ENCODE data around the gene CACNB4.

CACNB4 gene

GRCh38 chr2:151830961-151831360, 267.9 kb downstream of the CACNB4 start:
- H3K23ac ChIP-seq (ENCODE audit: low read length), result no peak overlapping the region
- no peak overlapping the region for H3K4me2 ChIP-seq (ENCODE audit: low read length)
- H3K79me2 ChIP-seq (ENCODE audit: control insufficient read depth, insufficient read depth, low read length, poor library complexity), result peaks cover 9% of the 10 kb centered on the region
- no peak overlapping the region for H2AK5ac ChIP-seq (ENCODE audit: low read length)
- H2BK12ac ChIP-seq (ENCODE audit: low read length), result no peak overlapping the region
- no peak overlapping the region for H3K4me3 ChIP-seq (ENCODE audit: low read depth, low read length)
- no CpG with 5 or more reads among the region's 2 CpGs for WGBS (ENCODE audit: extremely low coverage, insufficient coverage, insufficient read length)
- no peak overlapping the region for H4K12ac ChIP-seq (ENCODE audit: low read depth, low read length)
- no peak overlapping the region for H2BK5ac ChIP-seq (ENCODE audit: low read depth, low read length, poor library complexity)
- H3K9me3 ChIP-seq (ENCODE audit: insufficient read depth, low read depth, low read length), result peaks cover 2% of the 10 kb centered on the region
- H2AFZ ChIP-seq (ENCODE audit: insufficient read depth, low read length, poor library complexity), result no peak overlapping the region
- H4K8ac ChIP-seq (ENCODE audit: low read depth, low read length), result no peak overlapping the region
- H3K4ac ChIP-seq (ENCODE audit: low read depth, low read length), result no peak overlapping the region
- H3K9ac ChIP-seq (ENCODE audit: low read length), result no peak overlapping the region
- no peak for DNase-seq
- no peak overlapping the region for H2BK120ac ChIP-seq (ENCODE audit: insufficient read depth, low read length, poor library complexity)
- H3K27ac ChIP-seq (ENCODE audit: low read depth, low read length), result no peak overlapping the region
- no peak overlapping the region for H3K14ac ChIP-seq (ENCODE audit: low read length)
- peaks cover 12% of the 10 kb centered on the region for H3K79me1 ChIP-seq (ENCODE audit: low read length)
- H3K18ac ChIP-seq (ENCODE audit: low read length), result no peak overlapping the region
- H3K27me3 ChIP-seq (ENCODE audit: insufficient read depth, low read length), result no peaks in the 10 kb centered on the region
- peaks cover 3% of the 10 kb centered on the region in 2 experiments for H3K4me1 ChIP-seq (ENCODE audit: control insufficient read depth in 1 of 2, insufficient read depth in 2 of 2, low read length in 2 of 2)
- H3K36me3 ChIP-seq (ENCODE audit: control insufficient read depth in 1 of 2, insufficient read depth in 2 of 2, low read length in 2 of 2), result no peaks in the 10 kb centered on the region
- H4K91ac ChIP-seq (ENCODE audit: low read depth, low read length), result no peak overlapping the region

GRCh38 chr2:151828890-151829324, 269.9 kb downstream of the CACNB4 start:
- H3K36me3 ChIP-seq (ENCODE audit: control insufficient read depth in 1 of 2, insufficient read depth in 2 of 2, low read length in 2 of 2), result no peaks in the 10 kb centered on the region
- peak overlapping the region; percentile 38 for H3K9ac ChIP-seq (ENCODE audit: low read length)
- H3K4me1 ChIP-seq (ENCODE audit: control insufficient read depth in 1 of 2, insufficient read depth in 2 of 2, low read length in 2 of 2), result peaks cover 3 to 8% of the 10 kb centered on the region in 2 experiments
- peaks cover 12% of the 10 kb centered on the region for H3K79me1 ChIP-seq (ENCODE audit: low read length)
- H3K27me3 ChIP-seq (ENCODE audit: insufficient read depth, low read length), result no peaks in the 10 kb centered on the region
- no peak for DNase-seq
- H3K27ac ChIP-seq (ENCODE audit: low read depth, low read length), result no peak overlapping the region
- peak overlapping the region; percentile 45 for H3K14ac ChIP-seq (ENCODE audit: low read length)
- no peak overlapping the region for H3K18ac ChIP-seq (ENCODE audit: low read length)
- peak overlapping the region; percentile 20 for H4K91ac ChIP-seq (ENCODE audit: low read depth, low read length)
- peak overlapping the region; percentile 85 for H4K8ac ChIP-seq (ENCODE audit: low read depth, low read length)
- no peak overlapping the region for H2BK12ac ChIP-seq (ENCODE audit: low read length)
- H3K23ac ChIP-seq (ENCODE audit: low read length), result no peak overlapping the region
- H2AK5ac ChIP-seq (ENCODE audit: low read length), result no peak overlapping the region
- peak overlapping the region; percentile 1 for H2BK5ac ChIP-seq (ENCODE audit: low read depth, low read length, poor library complexity)
- WGBS (ENCODE audit: extremely low coverage, insufficient coverage, insufficient read length), result 100% methylated on average over 1 of the region's 5 CpGs
- H3K4me2 ChIP-seq (ENCODE audit: low read length), result peak overlapping the region; percentile 67
- no peak overlapping the region for H3K4me3 ChIP-seq (ENCODE audit: low read depth, low read length)
- peaks cover 2% of the 10 kb centered on the region for H3K9me3 ChIP-seq (ENCODE audit: insufficient read depth, low read depth, low read length)
- H3K4ac ChIP-seq (ENCODE audit: low read depth, low read length), result no peak overlapping the region
- peaks cover 9% of the 10 kb centered on the region for H3K79me2 ChIP-seq (ENCODE audit: control insufficient read depth, insufficient read depth, low read length, poor library complexity)
- H2BK120ac ChIP-seq (ENCODE audit: insufficient read depth, low read length, poor library complexity), result peak overlapping the region; percentile 15
- H2AFZ ChIP-seq (ENCODE audit: insufficient read depth, low read length, poor library complexity), result no peak overlapping the region
- no peak overlapping the region for H4K12ac ChIP-seq (ENCODE audit: low read depth, low read length)

- H2BK12ac ChIP-seq (ENCODE audit: low read length), result peak within 1 kb of the TSS; percentile 35
- no peaks in the 10 kb centered on the region for H3K27me3 ChIP-seq (ENCODE audit: insufficient read depth, low read length)
- H2BK120ac ChIP-seq (ENCODE audit: insufficient read depth, low read length, poor library complexity), result peak within 1 kb of the TSS; percentile 94
- peaks cover 3 to 12% of the 10 kb centered on the region in 2 experiments for H3K4me1 ChIP-seq (ENCODE audit: control insufficient read depth in 1 of 2, insufficient read depth in 2 of 2, low read length in 2 of 2)
- no peak within 1 kb of the TSS for H3K23ac ChIP-seq (ENCODE audit: low read length)
- peaks cover 12% of the 10 kb centered on the region for H3K79me1 ChIP-seq (ENCODE audit: low read length)
- peak within 1 kb of the TSS; percentile 77 for H2AFZ ChIP-seq (ENCODE audit: insufficient read depth, low read length, poor library complexity)
- H2BK5ac ChIP-seq (ENCODE audit: low read depth, low read length, poor library complexity), result peak within 1 kb of the TSS; percentile 99
- no CpG with 5 or more reads among the region's 64 CpGs for WGBS (ENCODE audit: extremely low coverage, insufficient coverage, insufficient read length)
- H4K8ac ChIP-seq (ENCODE audit: low read depth, low read length), result peak within 1 kb of the TSS; percentile 95
- H3K9ac ChIP-seq (ENCODE audit: low read length), result peak within 1 kb of the TSS; percentile 93
- no peaks in the 10 kb centered on the region for H3K36me3 ChIP-seq (ENCODE audit: control insufficient read depth in 1 of 2, insufficient read depth in 2 of 2, low read length in 2 of 2)
- peak within 1 kb of the TSS; percentile 98 for H4K12ac ChIP-seq (ENCODE audit: low read depth, low read length)
- peaks cover 11% of the 10 kb centered on the region for H3K79me2 ChIP-seq (ENCODE audit: control insufficient read depth, insufficient read depth, low read length, poor library complexity)
- H4K91ac ChIP-seq (ENCODE audit: low read depth, low read length), result peak within 1 kb of the TSS; percentile 95
- peak within 1 kb of the TSS; percentile 70 for H3K27ac ChIP-seq (ENCODE audit: low read depth, low read length)
- peak within 1 kb of the TSS; percentile 67 for H3K4me2 ChIP-seq (ENCODE audit: low read length)
- peak within 1 kb of the TSS; percentile 68 for H2AK5ac ChIP-seq (ENCODE audit: low read length)
- H3K4me3 ChIP-seq (ENCODE audit: low read depth, low read length), result peak within 1 kb of the TSS; percentile 99
- H3K4ac ChIP-seq (ENCODE audit: low read depth, low read length), result peak within 1 kb of the TSS; percentile 99
- H3K9me3 ChIP-seq (ENCODE audit: insufficient read depth, low read depth, low read length), result peaks cover 2% of the 10 kb centered on the region
- H3K18ac ChIP-seq (ENCODE audit: low read length), result peak within 1 kb of the TSS; percentile 99
- DNase-seq, result peak; percentile 92 to 98
- peak within 1 kb of the TSS; percentile 97 for H3K14ac ChIP-seq (ENCODE audit: low read length)
Measured at GRCh38 chr2:151828143-151828889, 270.5 kb downstream of the CACNB4 start, which contains the start of gene ARL5A. ARL5A (minus strand) TSS chr2:151828421; CDS start chr2:151828176, 245 bp downstream.

GRCh38 chr2:151827564-151828142, 271.2 kb downstream of the CACNB4 start:
- Histone ChIP-seq H3K4ac (ENCODE audit: low read depth, low read length) (peak overlapping the region; percentile 99), H3K9me3 (ENCODE audit: insufficient read depth, low read depth, low read length) (peaks cover 2% of the 10 kb centered on the region), H3K27me3 (ENCODE audit: insufficient read depth, low read length) (no peaks in the 10 kb centered on the region), H3K4me2 (ENCODE audit: low read length) (peak overlapping the region; percentile 50), H2BK120ac (ENCODE audit: insufficient read depth, low read length, poor library complexity) (peak overlapping the region; percentile 94), H3K27ac (ENCODE audit: low read depth, low read length) (peak overlapping the region; percentile 70), H4K8ac (ENCODE audit: low read depth, low read length) (peak overlapping the region; percentile 95), H4K12ac (ENCODE audit: low read depth, low read length) (peak overlapping the region; percentile 98), H3K4me3 (ENCODE audit: low read depth, low read length) (peak overlapping the region; percentile 99), H3K14ac (ENCODE audit: low read length) (peak overlapping the region; percentile 97), H2AK5ac (ENCODE audit: low read length) (peak overlapping the region; percentile 68), H3K79me2 (ENCODE audit: control insufficient read depth, insufficient read depth, low read length, poor library complexity) (peaks cover 11% of the 10 kb centered on the region), H2AFZ (ENCODE audit: insufficient read depth, low read length, poor library complexity) (peak overlapping the region; percentile 77), H3K23ac (ENCODE audit: low read length) (no peak overlapping the region), H4K91ac (ENCODE audit: low read depth, low read length) (peak overlapping the region; percentile 95), H3K79me1 (ENCODE audit: low read length) (peaks cover 12% of the 10 kb centered on the region), H3K4me1 (ENCODE audit: control insufficient read depth in 1 of 2, insufficient read depth in 2 of 2, low read length in 2 of 2) (peaks cover 3 to 12% of the 10 kb centered on the region in 2 experiments), H3K18ac (ENCODE audit: low read length) (peak overlapping the region; percentile 99), H2BK12ac (ENCODE audit: low read length) (peak overlapping the region; percentile 6), H3K9ac (ENCODE audit: low read length) (peak overlapping the region; percentile 93), H3K36me3 (ENCODE audit: control insufficient read depth in 1 of 2, insufficient read depth in 2 of 2, low read length in 2 of 2) (no peaks in the 10 kb centered on the region), H2BK5ac (ENCODE audit: low read depth, low read length, poor library complexity) (peak overlapping the region; percentile 99)
- WGBS (ENCODE audit: extremely low coverage, insufficient coverage, insufficient read length), result no CpG with 5 or more reads among the region's 38 CpGs
- DNase-seq, result peak; percentile 9 to 32
